K562 (cell line): Measurements from ENCODE around the gene NPC1. TPM values are rescaled to one million over a fixed set of nuclear protein-coding genes. Genes with fewer than 3 reads are reported as not detected.

Experiments
- BRF2 ChIP-seq: IDR thresholded peaks from 3 replicates; pipeline ENCODE4 v1.6.1; 2011; ENCODE audit warnings: borderline replicate concordance, mild to moderate bottlenecking; ENCODE audit not compliant: insufficient read length, insufficient read depth
- EHMT2 ChIP-seq: fragments of 450-650 bp; IDR thresholded peaks from 2 replicates; pipeline ENCODE4 v1.6.1; 2018; ENCODE audit warnings: antibody characterized with exemption
- ELF4 ChIP-seq: fragments of 450-650 bp; formaldehyde crosslinking; IDR thresholded peaks from 2 replicates; pipeline ENCODE4 v1.4.0; 2022; ENCODE audit warnings: missing genetic modification characterization
- ELK3 ChIP-seq: fragments of 450-650 bp; formaldehyde crosslinking; IDR thresholded peaks from 2 replicates; pipeline ENCODE4 v1.4.0; 2020; ENCODE audit warnings: mild to moderate bottlenecking
- FOXK1 ChIP-seq: sonication (generic); formaldehyde crosslinking; IDR thresholded peaks from 2 replicates; pipeline ENCODE4 v1.8.0; 2022; ENCODE audit warnings: missing genetic modification reagents, mild to moderate bottlenecking, borderline replicate concordance
- HMG20B ChIP-seq: fragments of 250-450 bp; sonication (Bioruptor Pico); IDR thresholded peaks from 2 replicates; pipeline ENCODE4 v1.5.0; 2021; ENCODE audit warnings: mild to moderate bottlenecking
- KDM4B ChIP-seq, 2 experiments: fragments of 450-650 bp in 1 of 2; sonication (generic) in 1 of 2; IDR thresholded peaks; 2 replicates each; pipeline ENCODE4 v1.6.1; 2016 to 2017; ENCODE audit warnings: borderline replicate concordance in 2 of 2, antibody characterized with exemption in 1 of 2, low read depth in 1 of 2, mild to moderate bottlenecking in 1 of 2
- KLF16 ChIP-seq: IDR thresholded peaks from 2 replicates; pipeline ENCODE4 v1.6.1; 2016; ENCODE audit warnings: antibody characterized with exemption
- MEF2D ChIP-seq: conservative IDR thresholded peaks from 2 replicates; pipeline ENCODE4 v1.6.1; 2016; ENCODE audit warnings: low read depth, missing genetic modification characterization, missing compliant biosample characterization
- NONO ChIP-seq, 2 experiments: fragments of 200-400 bp in 1 of 2; fragments of 450-650 bp in 1 of 2; formaldehyde crosslinking in 1 of 2; IDR thresholded peaks; 2 replicates each; pipeline ENCODE4 v1.6.1; 2017; ENCODE audit warnings: low read depth in 2 of 2, mild to moderate bottlenecking in 2 of 2, moderate library complexity in 2 of 2, low read length in 1 of 2
- RBFOX2 ChIP-seq: fragments of 200-400 bp; formaldehyde crosslinking; IDR thresholded peaks from 2 replicates; pipeline ENCODE4 v1.6.1; 2017; ENCODE audit warnings: low read depth, mild to moderate bottlenecking, low read length, moderate library complexity
- SIN3A ChIP-seq, 2 experiments: fragments of 150-350 bp in 1 of 2; IDR thresholded peaks; 2 replicates each; pipeline ENCODE4 v1.6.1; 2011 to 2016; ENCODE audit warnings: borderline replicate concordance in 2 of 2, low read depth in 2 of 2, low read length in 2 of 2, mild to moderate bottlenecking in 2 of 2, moderate library complexity in 2 of 2; ENCODE audit not compliant: control insufficient read depth in 1 of 2
- SPI1 ChIP-seq: IDR thresholded peaks from 2 replicates; pipeline ENCODE4 v1.6.1; 2011; ENCODE audit warnings: low read depth, low read length, control low read depth, borderline replicate concordance
- XRCC4 ChIP-seq: IDR thresholded peaks from one replicate; pipeline ENCODE4 v1.6.1; 2011; ENCODE audit not compliant: insufficient read depth, insufficient read length; ENCODE audit errors: extremely low read depth
- XRCC5 ChIP-seq: fragments of 200-400 bp; formaldehyde crosslinking; IDR thresholded peaks from 2 replicates; pipeline ENCODE4 v1.6.1; 2017; ENCODE audit warnings: low read depth, mild to moderate bottlenecking, low read length
- ZC3H8 ChIP-seq: fragments of 450-650 bp; IDR thresholded peaks from 2 replicates; pipeline ENCODE4 v1.6.1; 2017
- ZNF175 ChIP-seq: fragments of 200-800 bp; sonication (Bioruptor generic); IDR thresholded peaks from 2 replicates; pipeline ENCODE4 v1.6.1; 2016; ENCODE audit warnings: low read depth, mild to moderate bottlenecking, missing genetic modification characterization, missing compliant biosample characterization
- ZNF197 ChIP-seq: fragments of 200-800 bp; sonication (Bioruptor generic); IDR thresholded peaks from 2 replicates; pipeline ENCODE4 v1.6.1; 2016; ENCODE audit warnings: low read depth, missing genetic modification characterization, missing compliant biosample characterization
- ZNF324 ChIP-seq: fragments of 250-450 bp; sonication (Bioruptor Pico); IDR thresholded peaks from 2 replicates; pipeline ENCODE4 v1.4.0; 2020; ENCODE audit warnings: mild to moderate bottlenecking
- ZNF431 ChIP-seq: sonication (generic); formaldehyde crosslinking; IDR thresholded peaks from 2 replicates; pipeline ENCODE4 v1.8.0; 2022; ENCODE audit warnings: mild to moderate bottlenecking, missing genetic modification reagents
- polyA plus RNA-seq, 8 experiments: library from polyadenylated mRNA; depleted of rRNA in 4 of 8; stranded (reverse) in 5 of 8; unstranded in 3 of 8; fragments of >200 nt; fragmentation: Nextera tagmentation in 2 of 8; fragmentation: Illumina TruSeq in 1 of 8; extraction: Ambion mirVana in 2 of 8; extraction: Trizol in 1 of 8; gene quantifications; 2 replicates each; pipeline versions ENCODE4 v1.2.1 to v1.2.3, GENCODE V29; 2011 to 2014; ENCODE audit warnings: inconsistent platforms in 1 of 8, missing spikeins in 1 of 8
- total RNA-seq, 7 experiments: library from RNA; depleted of rRNA in 6 of 7; stranded (reverse); fragments of >200 nt in 6 of 7; fragmentation: Illumina TruSeq in 2 of 7; extraction: Trizol in 2 of 7; gene quantifications; 2 replicates each; pipeline versions ENCODE4 v1.2.1 to v1.2.3, GENCODE V29; 2011 to 2021; ENCODE audit warnings: low replicate concordance in 1 of 7
- TF ChIP-seq, protein P1 (sequence below), 2 experiments: IDR thresholded peaks; 2 replicates each; pipeline ENCODE4 v1.6.1; 2012; ENCODE audit warnings: improper control_type of control experiment in 2 of 2, low read depth in 2 of 2, low read length in 2 of 2, borderline replicate concordance in 1 of 2
- TF ChIP-seq, protein P2 (sequence below): fragments of 450-650 bp; IDR thresholded peaks from 2 replicates; pipeline ENCODE4 v1.6.1; 2016; ENCODE audit warnings: missing biosample characterization, missing genetic modification characterization

NPC1 gene
- total and polyA plus RNA-seq, 9 of the 15 experiments (the other 6 are each of a cell fraction or from before 2014, with no cell fraction given), result 17.1 to 45.9 (median 27.6) TPM

DNA sequence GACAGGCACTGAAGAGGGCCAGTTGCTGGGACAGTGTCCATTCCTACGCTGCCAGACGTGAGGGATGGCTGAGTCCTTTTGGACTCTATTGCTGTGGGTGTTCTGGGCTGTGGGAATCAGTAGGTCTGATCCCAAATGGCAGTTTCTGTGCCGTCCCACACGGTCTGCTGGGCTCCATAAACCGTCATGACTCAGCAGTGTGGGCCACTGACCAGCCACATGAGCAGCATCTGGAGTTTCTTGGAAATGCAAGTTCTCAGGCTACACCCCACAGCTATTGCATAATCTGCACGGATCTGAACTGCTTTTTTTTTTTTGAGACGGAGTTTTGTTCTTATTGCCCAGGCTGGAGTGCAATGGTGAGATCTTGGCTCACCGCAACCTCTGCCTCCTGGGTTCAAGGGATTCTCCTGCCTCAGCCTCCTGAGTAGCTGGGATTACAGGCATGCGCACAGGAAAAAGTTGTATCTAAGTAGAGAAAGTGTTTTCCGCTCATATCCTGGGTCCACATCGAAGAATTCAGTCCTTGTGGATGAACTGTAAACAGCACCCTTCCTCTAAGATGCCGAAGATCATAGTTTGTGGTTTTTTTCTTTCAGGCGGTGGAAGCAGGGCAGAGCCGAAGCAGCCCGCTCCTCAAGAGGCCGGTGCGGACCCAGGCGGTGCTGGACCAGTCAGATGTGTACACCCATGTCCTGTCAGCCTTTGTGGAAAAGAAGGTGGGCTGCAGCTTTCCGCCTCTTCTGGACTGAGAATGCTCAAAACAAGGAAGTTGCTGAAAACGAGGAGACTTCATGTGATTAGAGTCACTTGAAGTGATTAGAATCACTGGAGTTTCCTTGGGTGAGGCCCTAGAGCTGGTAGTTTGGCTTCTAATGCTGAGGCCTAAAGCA lies 57.5 kb downstream of the NPC1 start (continued):
- TF ChIP-seq BRF2, result no peak
- TF ChIP-seq ZNF324 (CRISPR knock-in tag), result no peak
- TF ChIP-seq SPI1, result no peak
- no peak for TF ChIP-seq SIN3A (IDR thresholded peaks at IDR 0.05; ENCODE audit: borderline replicate concordance in 2 of 2, control insufficient read depth in 1 of 2, low read depth in 2 of 2, low read length in 2 of 2)
- TF ChIP-seq ZNF175 (CRISPR knock-in tag), result no peak
- no peak for TF ChIP-seq HMG20B (CRISPR knock-in tag)
- TF ChIP-seq ZNF197 (CRISPR knock-in tag), result 0 out of 2 replicates have a peak, but pooled peaks have one; percentile 86
- TF ChIP-seq NONO (IDR thresholded peaks at IDR 0.05; ENCODE audit: low read depth in 2 of 2, low read length in 1 of 2), result 0 out of 4 replicates have a peak, but pooled peaks of 1 of the 2 experiments have one; percentile 69
- peak; percentile 65 for TF ChIP-seq MEF2D (tag)
- peak; percentile 79; the same call in 1 of the 2 replicates for TF ChIP-seq FOXK1 (CRISPR knock-in tag)
- TF ChIP-seq, protein P1, sequence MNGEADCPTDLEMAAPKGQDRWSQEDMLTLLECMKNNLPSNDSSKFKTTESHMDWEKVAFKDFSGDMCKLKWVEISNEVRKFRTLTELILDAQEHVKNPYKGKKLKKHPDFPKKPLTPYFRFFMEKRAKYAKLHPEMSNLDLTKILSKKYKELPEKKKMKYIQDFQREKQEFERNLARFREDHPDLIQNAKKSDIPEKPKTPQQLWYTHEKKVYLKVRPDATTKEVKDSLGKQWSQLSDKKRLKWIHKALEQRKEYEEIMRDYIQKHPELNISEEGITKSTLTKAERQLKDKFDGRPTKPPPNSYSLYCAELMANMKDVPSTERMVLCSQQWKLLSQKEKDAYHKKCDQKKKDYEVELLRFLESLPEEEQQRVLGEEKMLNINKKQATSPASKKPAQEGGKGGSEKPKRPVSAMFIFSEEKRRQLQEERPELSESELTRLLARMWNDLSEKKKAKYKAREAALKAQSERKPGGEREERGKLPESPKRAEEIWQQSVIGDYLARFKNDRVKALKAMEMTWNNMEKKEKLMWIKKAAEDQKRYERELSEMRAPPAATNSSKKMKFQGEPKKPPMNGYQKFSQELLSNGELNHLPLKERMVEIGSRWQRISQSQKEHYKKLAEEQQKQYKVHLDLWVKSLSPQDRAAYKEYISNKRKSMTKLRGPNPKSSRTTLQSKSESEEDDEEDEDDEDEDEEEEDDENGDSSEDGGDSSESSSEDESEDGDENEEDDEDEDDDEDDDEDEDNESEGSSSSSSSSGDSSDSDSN (IDR thresholded peaks at IDR 0.05; ENCODE audit: borderline replicate concordance in 1 of 2, low read depth in 2 of 2, low read length in 2 of 2), result no peak
- no peak for TF ChIP-seq ELK3 (CRISPR knock-in tag)
- no peak for TF ChIP-seq ZC3H8
- TF ChIP-seq, protein P2, sequence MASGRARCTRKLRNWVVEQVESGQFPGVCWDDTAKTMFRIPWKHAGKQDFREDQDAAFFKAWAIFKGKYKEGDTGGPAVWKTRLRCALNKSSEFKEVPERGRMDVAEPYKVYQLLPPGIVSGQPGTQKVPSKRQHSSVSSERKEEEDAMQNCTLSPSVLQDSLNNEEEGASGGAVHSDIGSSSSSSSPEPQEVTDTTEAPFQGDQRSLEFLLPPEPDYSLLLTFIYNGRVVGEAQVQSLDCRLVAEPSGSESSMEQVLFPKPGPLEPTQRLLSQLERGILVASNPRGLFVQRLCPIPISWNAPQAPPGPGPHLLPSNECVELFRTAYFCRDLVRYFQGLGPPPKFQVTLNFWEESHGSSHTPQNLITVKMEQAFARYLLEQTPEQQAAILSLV (tag), result peak; percentile 98
- no peak for TF ChIP-seq RBFOX2
- TF ChIP-seq EHMT2, result peak; percentile 86
- 0 out of 2 replicates have a peak, but pooled peaks have one; percentile 26 for TF ChIP-seq ZNF431 (CRISPR knock-in tag)
- no peak for TF ChIP-seq KDM4B (IDR thresholded peaks at IDR 0.05; ENCODE audit: borderline replicate concordance in 2 of 2, low read depth in 1 of 2)
- TF ChIP-seq ELF4 (CRISPR knock-in tag), result peak; percentile 69; the same call in 1 of the 2 replicates
- peak; percentile 70; the same call in 1 of the 2 replicates for TF ChIP-seq XRCC5
- TF ChIP-seq KLF16, result peak; percentile 43
- no peak for TF ChIP-seq XRCC4
